Erythroblast (primary cell): ENCODE measurements around the gene PPP1R10.
"Not testable (repeated sequence)": the region's sequence is repeated elsewhere in the genome, so short reads cannot be mapped to it uniquely, and the experiment has no call there.

ENCODE experiments used
- DNase-seq, 2 experiments: peaks; one replicate each; lab custom pipeline; 2025; lab: John Stamatoyannopoulos, UW
- GATA1 ChIP-seq: IDR thresholded peaks from 2 replicates; pipeline ENCODE4 v1.6.1; 2011; ENCODE audit warnings: low read depth, mild to moderate bottlenecking, control low read depth, low read length, moderate library complexity
- POLR2A ChIP-seq: IDR thresholded peaks from 2 replicates; pipeline ENCODE4 v1.6.1; 2011; ENCODE audit warnings: mild to moderate bottlenecking, low read length

The PPP1R10 gene

GRCh38 chr6:30616811-30617564 is at the start of gene PPP1R10:
Gene PPP1R10, minus strand, starts transcription at chr6:30617243. Its CDS starts 7,299 bp downstream, at chr6:30609944.
- DNase-seq: peak; percentile 100
- peak; percentile 100 for TF ChIP-seq POLR2A
- no peak for TF ChIP-seq GATA1

- not testable (repeated sequence) for DNase-seq
Measured at GRCh38 chr6:30666300-30666699, 49.3 kb upstream of the PPP1R10 start.

GRCh38 chr6:30664994-30665767 is 48.1 kb upstream of the PPP1R10 start:
- TF ChIP-seq POLR2A: no peak
- no peak for TF ChIP-seq GATA1
- no peak for DNase-seq

GRCh38 chr6:30657922-30658321 is 40.9 kb upstream of the PPP1R10 start:
- not testable (repeated sequence) for DNase-seq

- DNase-seq: no peak
- TF ChIP-seq GATA1 (no peak), POLR2A (no peak)
Measured at GRCh38 chr6:30657454-30657853, 40.4 kb upstream of the PPP1R10 start.

- no peak for DNase-seq
- TF ChIP-seq GATA1 (no peak), POLR2A (no peak)
Measured at GRCh38 chr6:30656513-30656912, 39.5 kb upstream of the PPP1R10 start.

- DNase-seq: no peak
- TF ChIP-seq GATA1: no peak
- TF ChIP-seq POLR2A: no peak
Measured at GRCh38 chr6:30655743-30656094, 38.7 kb upstream of the PPP1R10 start.

GRCh38 chr6:30654798-30655742 is 38.0 kb upstream of the PPP1R10 start:
- DNase-seq: no peak
- TF ChIP-seq GATA1: no peak
- TF ChIP-seq POLR2A: no peak

- DNase-seq: no peak
- no peak for TF ChIP-seq GATA1
- no peak for TF ChIP-seq POLR2A
Measured at GRCh38 chr6:30651143-30651542, 34.1 kb upstream of the PPP1R10 start.

- TF ChIP-seq GATA1 (no peak), POLR2A (peak; percentile 50)
Measured at GRCh38 chr6:30647242-30648116, 30.4 kb upstream of the PPP1R10 start.

GRCh38 chr6:30646450-30647241 is 29.6 kb upstream of the PPP1R10 start, which contains the start of gene C6orf136:
Gene C6orf136, plus strand, starts transcription at chr6:30647133. Its CDS starts 99 bp downstream, at chr6:30647232.
- TF ChIP-seq GATA1 (no peak), POLR2A (no peak)
- DNase-seq: peak; percentile 94 to 95

More at GRCh38 chr6:30647242-30648116, 30.4 kb upstream of the PPP1R10 start:
- peak; percentile 83 to 84 for DNase-seq

GRCh38 chr6:30645989-30646388 is 28.9 kb upstream of the PPP1R10 start:
- no peak for TF ChIP-seq POLR2A
- TF ChIP-seq GATA1: no peak
- DNase-seq: no peak
